Activated gamma-delta T cell treated with anti-CD3 and anti-CD28 coated beads, Interleukin-2, amount 50 U/mL, for 16 hours (primary cell): ENCODE measurements around the gene AFAP1.

ENCODE experiments used
- DNase-seq: peaks from one replicate; pipeline ENCODE4 v3.0.0-alpha.2; 2020; ENCODE audit warnings: low read depth

AFAP1 gene

GRCh38 chr4:7863911-7864681 lies 75.6 kb downstream of the AFAP1 start:
- no peak for DNase-seq

GRCh38 chr4:7862561-7863192 lies 77.0 kb downstream of the AFAP1 start:
- no peak for DNase-seq

- no peak for DNase-seq
Measured at GRCh38 chr4:7861440-7861881, 78.2 kb downstream of the AFAP1 start.

- no peak for DNase-seq
Measured at GRCh38 chr4:7860600-7861163, 79.0 kb downstream of the AFAP1 start.

GRCh38 chr4:7859326-7859725 lies 80.3 kb downstream of the AFAP1 start:
- DNase-seq, result no peak

- no peak for DNase-seq
Measured at GRCh38 chr4:7858498-7858897, 81.2 kb downstream of the AFAP1 start.

GRCh38 chr4:7857993-7858392 lies 81.7 kb downstream of the AFAP1 start:
- DNase-seq, result no peak

- no peak for DNase-seq
Measured at GRCh38 chr4:7857238-7857701, 82.4 kb downstream of the AFAP1 start.

- DNase-seq, result no peak
Measured at GRCh38 chr4:7855731-7856130, 83.9 kb downstream of the AFAP1 start.

GRCh38 chr4:7854697-7855370 lies 84.8 kb downstream of the AFAP1 start:
- DNase-seq, result peak; percentile 47

GRCh38 chr4:7854216-7854615 lies 85.4 kb downstream of the AFAP1 start:
- no peak for DNase-seq

GRCh38 chr4:7853271-7853670 lies 86.4 kb downstream of the AFAP1 start:
- DNase-seq, result no peak

GRCh38 chr4:7852568-7853185 lies 87.0 kb downstream of the AFAP1 start:
- DNase-seq, result no peak

- DNase-seq, result no peak
Measured at GRCh38 chr4:7850489-7850888, 89.2 kb downstream of the AFAP1 start.

- DNase-seq, result no peak
Measured at GRCh38 chr4:7847206-7847605, 92.5 kb downstream of the AFAP1 start.

GRCh38 chr4:7845493-7846128 lies 94.0 kb downstream of the AFAP1 start:
- no peak for DNase-seq

GRCh38 chr4:7844594-7844991 lies 95.1 kb downstream of the AFAP1 start:
- DNase-seq, result no peak

- peak; percentile 56 for DNase-seq
Measured at GRCh38 chr4:7843831-7844593, 95.6 kb downstream of the AFAP1 start.

GRCh38 chr4:7842384-7843279 lies 97.0 kb downstream of the AFAP1 start:
- DNase-seq, result no peak

GRCh38 chr4:7841894-7842293 lies 97.8 kb downstream of the AFAP1 start:
- DNase-seq, result no peak
